ENCODE measurements around the gene MARVELD1. TPM values are rescaled to one million over a fixed set of nuclear protein-coding genes. Genes with fewer than 3 reads are reported as not detected.

MARVELD1 gene
- total RNA-seq, 1 experiment from 2014 or later = 30.1 TPM

DNA sequence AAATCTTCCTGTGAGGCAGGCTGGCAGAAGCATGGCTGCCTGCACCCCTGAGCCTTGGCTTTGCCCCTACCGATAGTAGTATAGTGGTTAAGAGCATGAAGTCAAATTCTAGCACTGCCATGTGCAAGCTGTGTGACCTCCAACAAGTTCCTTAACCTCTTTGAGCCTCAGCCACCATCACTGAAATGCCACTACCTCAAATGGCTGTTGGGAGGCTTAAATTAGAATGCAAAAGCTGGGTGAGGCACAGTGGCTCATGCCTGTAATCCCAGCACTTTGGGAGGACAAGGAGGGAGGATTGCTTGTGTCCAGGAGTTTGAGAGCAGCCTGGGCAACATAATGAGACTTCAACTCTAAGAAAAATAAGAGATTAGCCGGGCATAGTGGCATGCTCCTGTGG is 49.9 kb downstream of the MARVELD1 start:
- intact Hi-C loops (cut with micrococcal nuclease; ENCODE audit: unreplicated experiment) = no loop called here
- Histone ChIP-seq H3K4me1 (ENCODE audit: insufficient read depth, low read length, poor library complexity, severe bottlenecking) (no peaks in the 10 kb centered on the region), H3K9me3 (ENCODE audit: low read depth, low read length, poor library complexity, severe bottlenecking) (no peaks in the 10 kb centered on the region), H3K27ac (ENCODE audit: low read depth, low read length, poor library complexity, severe bottlenecking) (no peak overlapping the region), H3K27me3 (replicated peaks; ENCODE audit: insufficient read depth, low read depth, low read length, poor library complexity) (no peaks in the 10 kb centered on the region), H3K36me3 (ENCODE audit: insufficient read depth, low read length, poor library complexity, severe bottlenecking) (peaks cover 7% of the 10 kb centered on the region), H3K4me3 (ENCODE audit: low read depth, low read length, poor library complexity, severe bottlenecking) (no peak overlapping the region)
- CTCF ChIA-PET = interaction anchor here (0.7 kb wide), 1 partner anchor 1785 kb away, joined by 16 read pairs; no protein-coding TSS in a partner anchor
- no TSS peak for BruUV-seq (replicated peaks)
- DNase-seq (ENCODE audit: low spot score) = no peak
- no peak for TF ChIP-seq EZH2 (IDR thresholded peaks at IDR 0.05; ENCODE audit: borderline replicate concordance, low read depth, low read length, poor library complexity, severe bottlenecking)
- TF ChIP-seq, protein P1, sequence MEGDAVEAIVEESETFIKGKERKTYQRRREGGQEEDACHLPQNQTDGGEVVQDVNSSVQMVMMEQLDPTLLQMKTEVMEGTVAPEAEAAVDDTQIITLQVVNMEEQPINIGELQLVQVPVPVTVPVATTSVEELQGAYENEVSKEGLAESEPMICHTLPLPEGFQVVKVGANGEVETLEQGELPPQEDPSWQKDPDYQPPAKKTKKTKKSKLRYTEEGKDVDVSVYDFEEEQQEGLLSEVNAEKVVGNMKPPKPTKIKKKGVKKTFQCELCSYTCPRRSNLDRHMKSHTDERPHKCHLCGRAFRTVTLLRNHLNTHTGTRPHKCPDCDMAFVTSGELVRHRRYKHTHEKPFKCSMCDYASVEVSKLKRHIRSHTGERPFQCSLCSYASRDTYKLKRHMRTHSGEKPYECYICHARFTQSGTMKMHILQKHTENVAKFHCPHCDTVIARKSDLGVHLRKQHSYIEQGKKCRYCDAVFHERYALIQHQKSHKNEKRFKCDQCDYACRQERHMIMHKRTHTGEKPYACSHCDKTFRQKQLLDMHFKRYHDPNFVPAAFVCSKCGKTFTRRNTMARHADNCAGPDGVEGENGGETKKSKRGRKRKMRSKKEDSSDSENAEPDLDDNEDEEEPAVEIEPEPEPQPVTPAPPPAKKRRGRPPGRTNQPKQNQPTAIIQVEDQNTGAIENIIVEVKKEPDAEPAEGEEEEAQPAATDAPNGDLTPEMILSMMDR (conservative IDR thresholded peaks at IDR 0.05; ENCODE audit: low read depth, low read length) = no peak
- POLR2A ChIA-PET (ENCODE audit: low non-redundant PET) = no interaction called here

DNA sequence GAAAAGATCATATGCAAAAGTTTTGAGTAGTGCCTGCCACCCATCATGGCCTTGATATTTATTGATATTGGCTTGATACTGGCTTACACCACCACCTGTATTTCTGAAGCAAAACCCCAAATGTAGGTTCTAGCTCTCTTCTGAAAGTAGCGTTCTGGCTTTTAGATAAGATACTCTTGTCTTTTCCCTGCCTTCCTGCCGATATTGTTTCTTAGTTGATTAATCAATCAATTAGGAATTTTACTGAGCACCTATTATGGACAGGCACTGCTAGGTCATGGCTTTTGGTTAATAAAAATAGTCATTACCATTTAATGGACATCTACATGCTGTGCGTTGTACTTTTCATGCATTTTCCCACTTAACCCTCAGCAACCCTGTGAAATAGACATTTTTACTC is 50.4 kb downstream of the MARVELD1 start:
- H3K27ac ChIP-seq (ENCODE audit: low read depth, low read length, poor library complexity, severe bottlenecking) = no peak overlapping the region
- no peak for DNase-seq (ENCODE audit: low spot score)
- H3K27me3 ChIP-seq (replicated peaks; ENCODE audit: insufficient read depth, low read depth, low read length, poor library complexity) = no peaks in the 10 kb centered on the region
- H3K36me3 ChIP-seq (ENCODE audit: insufficient read depth, low read length, poor library complexity, severe bottlenecking) = peaks cover 7% of the 10 kb centered on the region
- no peaks in the 10 kb centered on the region for H3K4me1 ChIP-seq (ENCODE audit: insufficient read depth, low read length, poor library complexity, severe bottlenecking)
- no peak overlapping the region for H3K4me3 ChIP-seq (ENCODE audit: low read depth, low read length, poor library complexity, severe bottlenecking)
- POLR2A ChIA-PET (ENCODE audit: low non-redundant PET) = no interaction called here
- BruUV-seq (replicated peaks) = no TSS peak
- TF ChIP-seq, protein P1 (conservative IDR thresholded peaks at IDR 0.05; ENCODE audit: low read depth, low read length) = no peak
- no peak for TF ChIP-seq EZH2 (IDR thresholded peaks at IDR 0.05; ENCODE audit: borderline replicate concordance, low read depth, low read length, poor library complexity, severe bottlenecking)
- H3K9me3 ChIP-seq (ENCODE audit: low read depth, low read length, poor library complexity, severe bottlenecking) = no peaks in the 10 kb centered on the region
- intact Hi-C loops (cut with micrococcal nuclease; ENCODE audit: unreplicated experiment) = no loop called here
- CTCF ChIA-PET = interaction anchor here (0.7 kb wide), 1 partner anchor 1785 kb away, joined by 16 read pairs; no protein-coding TSS in a partner anchor

DNA sequence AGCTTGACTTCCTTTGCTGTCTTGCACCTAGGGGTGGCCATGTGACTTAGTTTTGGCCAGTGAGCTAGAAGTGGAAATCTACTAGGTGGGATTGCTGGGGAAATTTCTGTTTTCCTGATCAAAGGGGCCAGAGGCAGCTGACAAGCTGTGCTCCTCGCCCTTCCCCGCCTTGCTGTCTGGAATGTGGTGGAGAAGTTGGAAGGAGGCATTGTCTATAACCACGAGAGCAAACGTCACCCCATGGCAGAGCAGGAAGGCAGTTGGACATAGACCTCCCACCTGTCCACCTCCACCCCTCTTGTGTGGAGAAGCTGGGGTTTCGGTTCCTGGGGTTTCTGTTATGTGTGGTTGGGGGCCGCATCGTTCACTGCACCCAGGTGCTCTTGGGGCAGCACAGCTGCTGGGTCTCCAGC is 51.0 kb downstream of the MARVELD1 start:
- DNase-seq (ENCODE audit: low spot score) = no peak
- Histone ChIP-seq H3K9me3 (ENCODE audit: low read depth, low read length, poor library complexity, severe bottlenecking) (no peaks in the 10 kb centered on the region), H3K4me3 (ENCODE audit: low read depth, low read length, poor library complexity, severe bottlenecking) (no peak overlapping the region), H3K27me3 (replicated peaks; ENCODE audit: insufficient read depth, low read depth, low read length, poor library complexity) (no peaks in the 10 kb centered on the region), H3K27ac (ENCODE audit: low read depth, low read length, poor library complexity, severe bottlenecking) (no peak overlapping the region), H3K4me1 (ENCODE audit: insufficient read depth, low read length, poor library complexity, severe bottlenecking) (no peaks in the 10 kb centered on the region), H3K36me3 (ENCODE audit: insufficient read depth, low read length, poor library complexity, severe bottlenecking) (peaks cover 7% of the 10 kb centered on the region)
- ChIA-PET CTCF (interaction anchor here (0.6 kb wide), 1 partner anchor 105 kb away, joined by 3 read pairs; no protein-coding TSS in a partner anchor), POLR2A (ENCODE audit: low non-redundant PET) (no interaction called here)
- intact Hi-C loops (cut with micrococcal nuclease; ENCODE audit: unreplicated experiment) = no loop called here
- BruUV-seq (replicated peaks) = no TSS peak
- TF ChIP-seq, protein P1 (conservative IDR thresholded peaks at IDR 0.05; ENCODE audit: low read depth, low read length) = no peak
- TF ChIP-seq EZH2 (IDR thresholded peaks at IDR 0.05; ENCODE audit: borderline replicate concordance, low read depth, low read length, poor library complexity, severe bottlenecking) = no peak

All from A673 (cell line).